Peyer's patch (tissue), 4 donors: Measurements from ENCODE around the gene AMY2A.

ENCODE experiments used
- CTCF ChIP-seq, 6 experiments: fragments of 450-650 bp in 4 of 6; fragments of 200-600 bp in 2 of 6; sonication (generic) in 1 of 6; IDR thresholded peaks; one replicate each; pipeline ENCODE4 v1.5.1; 2017 to 2019; ENCODE audit warnings: antibody characterized with exemption in 6 of 6, mild to moderate bottlenecking in 3 of 6, moderate library complexity in 1 of 6
- POLR2A ChIP-seq, 2 donors: fragments of 450-650 bp; IDR thresholded peaks; one replicate each; pipeline ENCODE4 v1.5.1; 2017; ENCODE audit warnings: antibody characterized with exemption in 2 of 2, mild to moderate bottlenecking in 2 of 2, moderate library complexity in 2 of 2

GRCh38 chr1:103582464-103582863 is 34.8 kb upstream of the AMY2A start:
- TF ChIP-seq CTCF (IDR thresholded peaks at IDR 0.05) (no peak), POLR2A (IDR thresholded peaks at IDR 0.05) (no peak)
